HepG2 (cell line): ENCODE data around the gene HTRA2. TPM values are rescaled to one million over a fixed set of nuclear protein-coding genes. Genes with fewer than 3 reads are reported as not detected.

Experiments
- BRF2 ChIP-seq: sonication (generic); formaldehyde crosslinking; IDR thresholded peaks from 2 replicates; pipeline ENCODE4 v1.8.1; 2022; ENCODE audit warnings: mild to moderate bottlenecking, missing genetic modification reagents
- CBX5 ChIP-seq: sonication (generic); formaldehyde crosslinking; IDR thresholded peaks from 2 replicates; pipeline ENCODE4 v1.4.0; 2020; ENCODE audit warnings: missing genetic modification reagents, borderline replicate concordance
- EED ChIP-seq: sonication (generic); formaldehyde crosslinking; IDR thresholded peaks from 2 replicates; pipeline ENCODE4 v1.5.0; 2020; ENCODE audit warnings: mild to moderate bottlenecking, missing genetic modification reagents
- ELK4 ChIP-seq: sonication (generic); formaldehyde crosslinking; IDR thresholded peaks from 2 replicates; pipeline ENCODE4 v1.9.0; 2021; ENCODE audit warnings: missing genetic modification reagents, borderline replicate concordance
- GPN1 ChIP-seq: sonication (generic); formaldehyde crosslinking; IDR thresholded peaks from 2 replicates; pipeline ENCODE4 v1.5.1; 2020; ENCODE audit warnings: missing genetic modification reagents, borderline replicate concordance
- MIER2 ChIP-seq: IDR thresholded peaks from 2 replicates; pipeline ENCODE4 v1.6.1; 2016; ENCODE audit warnings: missing biosample characterization, missing genetic modification reagents
- NFATC3 ChIP-seq: sonication (generic); formaldehyde crosslinking; IDR thresholded peaks from 2 replicates; pipeline ENCODE4 v1.5.1; 2020; ENCODE audit warnings: mild to moderate bottlenecking, missing genetic modification reagents
- NFKBIZ ChIP-seq: IDR thresholded peaks from 2 replicates; pipeline ENCODE4 v1.6.1; 2018; ENCODE audit warnings: missing genetic modification reagents, missing compliant biosample characterization
- NR2F1 ChIP-seq, 2 experiments: fragments of 450-650 bp in 1 of 2; formaldehyde crosslinking in 1 of 2; IDR thresholded peaks; 2 replicates each; pipeline versions ENCODE4 v1.5.0 to v1.6.1; 2016 to 2020; ENCODE audit warnings: mild to moderate bottlenecking in 1 of 2, missing compliant biosample characterization in 1 of 2, missing genetic modification reagents in 1 of 2, moderate library complexity in 1 of 2
- RBFOX2 ChIP-seq: fragments of 200-400 bp; formaldehyde crosslinking; IDR thresholded peaks from 2 replicates; pipeline ENCODE4 v1.6.1; 2017; ENCODE audit warnings: low read depth, mild to moderate bottlenecking, low read length
- SIX1 ChIP-seq: sonication (generic); formaldehyde crosslinking; IDR thresholded peaks from 2 replicates; pipeline ENCODE4 v1.4.0; 2020; ENCODE audit warnings: missing genetic modification reagents, borderline replicate concordance
- SOX6 ChIP-seq, 2 experiments: fragments of 450-650 bp in 1 of 2; sonication (generic) in 1 of 2; formaldehyde crosslinking in 1 of 2; IDR thresholded peaks; 2 replicates each; pipeline versions ENCODE4 v1.4.0 to v1.6.1; 2017 to 2020; ENCODE audit warnings: antibody characterized with exemption in 1 of 2, mild to moderate bottlenecking in 1 of 2, missing genetic modification reagents in 1 of 2
- TP53 ChIP-seq: sonication (generic); formaldehyde crosslinking; conservative IDR thresholded peaks from 2 replicates; pipeline ENCODE4 v1.4.0; 2020; ENCODE audit warnings: missing genetic modification reagents
- TRAFD1 ChIP-seq: sonication (generic); formaldehyde crosslinking; IDR thresholded peaks from 2 replicates; pipeline ENCODE4 v1.5.1; 2020; ENCODE audit warnings: missing genetic modification reagents, mild to moderate bottlenecking, borderline replicate concordance
- TRIM24 ChIP-seq: sonication (generic); formaldehyde crosslinking; IDR thresholded peaks from 2 replicates; pipeline ENCODE4 v1.8.0; 2022; ENCODE audit warnings: mild to moderate bottlenecking, missing genetic modification reagents
- ZFAT ChIP-seq: sonication (generic); formaldehyde crosslinking; conservative IDR thresholded peaks from 2 replicates; pipeline ENCODE4 v1.8.1; 2023; ENCODE audit warnings: missing genetic modification reagents, inconsistent platforms
- ZFYVE20 ChIP-seq: sonication (generic); formaldehyde crosslinking; IDR thresholded peaks from 2 replicates; pipeline ENCODE4 v1.8.0; 2023; ENCODE audit warnings: low read depth, mild to moderate bottlenecking, moderate library complexity, missing genetic modification reagents, borderline replicate concordance
- ZNF121 ChIP-seq: sonication (generic); formaldehyde crosslinking; IDR thresholded peaks from 2 replicates; pipeline ENCODE4 v1.5.0; 2020; ENCODE audit warnings: mild to moderate bottlenecking, missing genetic modification reagents
- ZNF235 ChIP-seq: sonication (generic); formaldehyde crosslinking; IDR thresholded peaks from 2 replicates; pipeline ENCODE4 v1.8.1; 2023; ENCODE audit warnings: mild to moderate bottlenecking, missing genetic modification reagents, borderline replicate concordance
- ZNF414 ChIP-seq: sonication (generic); formaldehyde crosslinking; IDR thresholded peaks from 2 replicates; pipeline ENCODE4 v1.5.0; 2020; ENCODE audit warnings: missing genetic modification reagents
- ZNF615 ChIP-seq: sonication (generic); formaldehyde crosslinking; IDR thresholded peaks from 2 replicates; pipeline ENCODE4 v1.5.0; 2020; ENCODE audit warnings: mild to moderate bottlenecking, missing genetic modification reagents, borderline replicate concordance
- ZNF788 ChIP-seq: sonication (generic); formaldehyde crosslinking; IDR thresholded peaks from 2 replicates; pipeline ENCODE4 v1.5.0; 2020; ENCODE audit warnings: mild to moderate bottlenecking, missing genetic modification reagents, borderline replicate concordance
- polyA plus RNA-seq, 8 experiments: library from polyadenylated mRNA; depleted of rRNA in 3 of 8; stranded (reverse) in 7 of 8; unstranded in 1 of 8; fragments of >200 nt; fragmentation: Illumina TruSeq in 4 of 8; extraction: Trizol in 4 of 8; gene quantifications; 2 replicates each; pipeline versions ENCODE4 v1.2.1 to v1.2.3, GENCODE V29; 2011 to 2016; ENCODE audit warnings: low read depth in 4 of 8, missing spikeins in 1 of 8, mixed read lengths in 1 of 8; ENCODE audit not compliant: insufficient read depth in 1 of 8
- total RNA-seq, 5 experiments: library from RNA; depleted of rRNA; stranded (reverse); fragments of >200 nt; fragmentation: Illumina TruSeq; extraction: Trizol; gene quantifications; 2 replicates each; pipeline ENCODE4 v1.2.3, GENCODE V29; 2016; ENCODE audit warnings: low read depth in 1 of 5

Gene HTRA2
- total and polyA plus RNA-seq, 2 of the 13 experiments (the other 11 are each of a cell fraction or from before 2014, with no cell fraction given), result 47.7 to 50.3 TPM

GRCh38 chr2:74502147-74502719 lies 27.5 kb upstream of the HTRA2 start (continued):
- TF ChIP-seq RBFOX2 (no peak), NR2F1 (CRISPR knock-in tag; IDR thresholded peaks at IDR 0.05) (peak; percentile 81 to 92), TRAFD1 (CRISPR knock-in tag) (peak; percentile 13; the same call in 1 of the 2 replicates), TP53 (CRISPR knock-in tag) (no peak), NFKBIZ (CRISPR knock-in tag) (peak; percentile 69; the same call in 1 of the 2 replicates), ZNF615 (no peak), SOX6 (IDR thresholded peaks at IDR 0.05) (no peak), SOX6 (CRISPR knock-in tag; IDR thresholded peaks at IDR 0.05) (peak; percentile 68; the same call in 1 of the 2 replicates), EED (CRISPR knock-in tag) (no peak), TRIM24 (CRISPR knock-in tag) (no peak; the same call in 1 of the 2 replicates), GPN1 (no peak), ZFAT (CRISPR knock-in tag) (no peak), ZNF121 (CRISPR knock-in tag) (no peak), SIX1 (CRISPR knock-in tag) (0 out of 2 replicates have a peak, but pooled peaks have one; percentile 11), BRF2 (no peak), ZNF414 (CRISPR knock-in tag) (no peak), ELK4 (CRISPR knock-in tag) (no peak), CBX5 (CRISPR knock-in tag) (peak; percentile 53; the same call in 1 of the 2 replicates), ZFYVE20 (no peak; the same call in 1 of the 2 replicates), ZNF788 (CRISPR knock-in tag) (peak; percentile 74; the same call in 1 of the 2 replicates), NFATC3 (no peak), MIER2 (CRISPR knock-in tag) (peak; percentile 59), ZNF235 (CRISPR knock-in tag) (no peak)
